ENCODE data around the gene DOK7. TPM values are rescaled to one million over a fixed set of nuclear protein-coding genes. Genes with fewer than 3 reads are reported as not detected.

The DOK7 gene
- total RNA-seq, 3 donors from 2014 or later (not counting 1 experiment from before 2014, with no cell fraction given) = 1.3 to 2.9 (median 1.6) TPM

GRCh38 chr4:3520796-3521600 lies 57.9 kb downstream of the DOK7 start:
- no peak overlapping the region for H3K4me3 Mint-ChIP-seq
- Histone ChIP-seq H3K4me3 (ENCODE audit: low read length) (no peak overlapping the region), H3K36me3 (ENCODE audit: control insufficient read depth, insufficient read depth, low read length) (peaks cover 80% of the 10 kb centered on the region), H3K9me3 (ENCODE audit: control insufficient read depth, insufficient read depth, low read length) (no peaks in the 10 kb centered on the region), H3K27ac (ENCODE audit: low read length) (no peak overlapping the region), H3K27me3 (ENCODE audit: control insufficient read depth, insufficient read depth, low read length) (no peaks in the 10 kb centered on the region), H3K4me1 (ENCODE audit: control insufficient read depth, insufficient read depth, low read length) (no peaks in the 10 kb centered on the region)
- no peaks in the 10 kb centered on the region for H3K27me3 Mint-ChIP-seq (ENCODE audit: low read depth in 2 of 2)
- DNase-seq (no peak), ATAC-seq (no peak)
- H3K36me3 Mint-ChIP-seq = no peaks in the 10 kb centered on the region
- H3K4me1 Mint-ChIP-seq = peaks cover 0 to 9% of the 10 kb centered on the region in 2 donors
- TF ChIP-seq CTCF (IDR thresholded peaks at IDR 0.05) = no peak
- no peaks in the 10 kb centered on the region for H3K9me3 Mint-ChIP-seq
- intact Hi-C loops (cut with micrococcal nuclease) = no loop called here
- no peak overlapping the region for H3K27ac Mint-ChIP-seq
- 95% methylated on average over 31 of the region's 31 CpGs for WGBS (ENCODE audit: insufficient coverage)

- H3K27ac Mint-ChIP-seq = no peak overlapping the region
- H3K27me3 Mint-ChIP-seq (ENCODE audit: low read depth in 2 of 2) = no peaks in the 10 kb centered on the region
- Histone ChIP-seq H3K4me1 (ENCODE audit: control insufficient read depth, insufficient read depth, low read length) (no peaks in the 10 kb centered on the region), H3K36me3 (ENCODE audit: control insufficient read depth, insufficient read depth, low read length) (peaks cover 72% of the 10 kb centered on the region), H3K27ac (ENCODE audit: low read length) (no peak overlapping the region), H3K4me3 (ENCODE audit: low read length) (no peak overlapping the region), H3K27me3 (ENCODE audit: control insufficient read depth, insufficient read depth, low read length) (no peaks in the 10 kb centered on the region), H3K9me3 (ENCODE audit: control insufficient read depth, insufficient read depth, low read length) (no peaks in the 10 kb centered on the region)
- no peak overlapping the region for H3K4me3 Mint-ChIP-seq
- intact Hi-C loops (cut with micrococcal nuclease) = no loop called here
- ATAC-seq = no peak
- no peaks in the 10 kb centered on the region for H3K36me3 Mint-ChIP-seq
- H3K4me1 Mint-ChIP-seq = peaks cover 4 to 14% of the 10 kb centered on the region in 2 donors
- WGBS (ENCODE audit: insufficient coverage) = over 99% methylated on average over 15 of the region's 16 CpGs
- TF ChIP-seq CTCF (IDR thresholded peaks at IDR 0.05) = no peak
- no peak for DNase-seq
- H3K9me3 Mint-ChIP-seq = no peaks in the 10 kb centered on the region
These were observed 58.7 kb downstream of the DOK7 start for GRCh38 chr4:3521621-3522325.

- no peak for ATAC-seq
- H3K4me1 Mint-ChIP-seq = peaks cover 6 to 19% of the 10 kb centered on the region in 2 donors
- H3K27me3 Mint-ChIP-seq (ENCODE audit: low read depth in 2 of 2) = no peaks in the 10 kb centered on the region
- H3K4me3 Mint-ChIP-seq = no peak overlapping the region
- DNase-seq = no peak
- H3K9me3 Mint-ChIP-seq = no peaks in the 10 kb centered on the region
- no peak overlapping the region for H3K27ac Mint-ChIP-seq
- no peaks in the 10 kb centered on the region for H3K9me3 ChIP-seq (ENCODE audit: control insufficient read depth, insufficient read depth, low read length)
- H3K4me1 ChIP-seq (ENCODE audit: control insufficient read depth, insufficient read depth, low read length) = no peaks in the 10 kb centered on the region
- H3K36me3 Mint-ChIP-seq = no peaks in the 10 kb centered on the region
- H3K36me3 ChIP-seq (ENCODE audit: control insufficient read depth, insufficient read depth, low read length) = peaks cover 67% of the 10 kb centered on the region
- no peak overlapping the region for H3K4me3 ChIP-seq (ENCODE audit: low read length)
- no peaks in the 10 kb centered on the region for H3K27me3 ChIP-seq (ENCODE audit: control insufficient read depth, insufficient read depth, low read length)
- TF ChIP-seq CTCF (IDR thresholded peaks at IDR 0.05) = no peak
- H3K27ac ChIP-seq (ENCODE audit: low read length) = no peak overlapping the region
- 88% methylated on average over 15 of the region's 15 CpGs for WGBS (ENCODE audit: insufficient coverage)
- intact Hi-C loops (cut with micrococcal nuclease) = no loop called here
These were observed 59.2 kb downstream of the DOK7 start for GRCh38 chr4:3522326-3522640.

All from natural killer cell (primary cell).